GM23338 (cell line): ENCODE measurements around the gene TFAM. TPM values are rescaled to one million over a fixed set of nuclear protein-coding genes. Genes with fewer than 3 reads are reported as not detected.

ENCODE experiments used
- ATAC-seq: fragments of 200-7000 bp; cut with Tn5 transposase; 3 replicates; pipeline ENCODE4 v1.9.1; 2020
- DNase-seq: peaks from one replicate; pipeline ENCODE4 v3.0.0-alpha.2; 2015; ENCODE audit warnings: low spot score
- H2AFZ ChIP-seq: fragments of 200-600 bp; sonication (generic); 2 replicates; pipeline ENCODE4 v1.8.0; 2016; ENCODE audit warnings: antibody characterized with exemption, mild to moderate bottlenecking, moderate library complexity
- H3F3A ChIP-seq: fragments of 200-600 bp; sonication (generic); replicated peaks from 2 replicates; pipeline ENCODE4 v1.8.0; 2017; ENCODE audit warnings: antibody characterized with exemption, mixed run types, low read depth
- H3K27ac ChIP-seq: fragments of 200-600 bp; sonication (generic); 2 replicates; pipeline ENCODE4 v1.6.1; 2016; ENCODE audit warnings: low read depth
- H3K27me3 ChIP-seq: fragments of 200-600 bp; sonication (generic); 2 replicates; pipeline ENCODE4 v1.8.0; 2016; ENCODE audit warnings: mild to moderate bottlenecking, mixed run types, moderate library complexity; ENCODE audit not compliant: insufficient read depth
- H3K36me3 ChIP-seq: fragments of 200-600 bp; sonication (generic); 2 replicates; pipeline ENCODE4 v1.8.0; 2016; ENCODE audit warnings: mild to moderate bottlenecking; ENCODE audit not compliant: insufficient read depth
- H3K4me1 ChIP-seq: fragments of 200-600 bp; sonication (generic); 2 replicates; pipeline ENCODE4 v1.8.0; 2016; ENCODE audit warnings: mild to moderate bottlenecking, moderate library complexity; ENCODE audit not compliant: insufficient read depth
- H3K4me2 ChIP-seq: fragments of 200-600 bp; sonication (generic); 2 replicates; pipeline ENCODE4 v1.7.1; 2017; ENCODE audit warnings: mixed run types
- H3K4me3 ChIP-seq: fragments of 200-600 bp; sonication (generic); 2 replicates; pipeline ENCODE4 v1.6.1; 2016; ENCODE audit warnings: mixed run types
- H3K79me2 ChIP-seq: fragments of 200-600 bp; sonication (generic); replicated peaks from 2 replicates; pipeline ENCODE4 v1.8.0; 2017; ENCODE audit warnings: mild to moderate bottlenecking; ENCODE audit not compliant: insufficient read depth
- H3K9me2 ChIP-seq: fragments of 200-600 bp; sonication (generic); 2 replicates; pipeline ENCODE4 v1.8.0; 2017; ENCODE audit not compliant: insufficient read depth
- H4K20me1 ChIP-seq: fragments of 200-600 bp; sonication (generic); replicated peaks from 2 replicates; pipeline ENCODE4 v1.8.0; 2017; ENCODE audit warnings: mild to moderate bottlenecking; ENCODE audit not compliant: insufficient read depth
- H3K27ac Mint-ChIP-seq: 2 replicates; pipeline ENCODE4 v1.8.0; 2020; ENCODE audit warnings: inconsistent platforms, mild to moderate bottlenecking, moderate library complexity, mixed read lengths
- H3K27me3 Mint-ChIP-seq: 3 replicates; pipeline ENCODE4 v1.8.0; 2022; ENCODE audit warnings: low read depth, mild to moderate bottlenecking, moderate library complexity, mixed read lengths, inconsistent platforms; ENCODE audit not compliant: insufficient read depth, poor library complexity
- H3K36me3 Mint-ChIP-seq: 3 replicates; pipeline ENCODE4 v1.8.0; 2021; ENCODE audit warnings: low read depth, mild to moderate bottlenecking, inconsistent platforms, moderate library complexity, mixed read lengths
- H3K4me1 Mint-ChIP-seq: 3 replicates; pipeline ENCODE4 v1.8.0; 2020; ENCODE audit warnings: mild to moderate bottlenecking, inconsistent platforms, mixed read lengths
- H3K4me3 Mint-ChIP-seq: 3 replicates; pipeline ENCODE4 v1.8.0; 2021; ENCODE audit warnings: moderate library complexity, mild to moderate bottlenecking, inconsistent platforms, mixed read lengths
- H3K9me3 Mint-ChIP-seq: 3 replicates; pipeline ENCODE4 v1.8.0; 2020; ENCODE audit warnings: moderate library complexity, mild to moderate bottlenecking, inconsistent platforms, mixed read lengths
- CREB1 ChIP-seq: fragments of 250-450 bp; sonication (Bioruptor Pico); IDR thresholded peaks from 2 replicates; pipeline ENCODE4 v1.5.0; 2020; ENCODE audit warnings: low read depth, mild to moderate bottlenecking, moderate library complexity
- EZH2 ChIP-seq: fragments of 200-600 bp; sonication (generic); IDR thresholded peaks from one replicate; pipeline ENCODE4 v1.8.0; 2017; ENCODE audit warnings: antibody characterized with exemption, mild to moderate bottlenecking, low read depth; ENCODE audit not compliant: unreplicated experiment
- EZH2phosphoT487 ChIP-seq: fragments of 200-600 bp; sonication (generic); IDR thresholded peaks from one replicate; pipeline ENCODE4 v1.8.1; 2018; ENCODE audit warnings: antibody characterized with exemption; ENCODE audit not compliant: unreplicated experiment
- JUNB ChIP-seq: IDR thresholded peaks from one replicate; pipeline ENCODE4 v1.6.1; 2016; ENCODE audit warnings: antibody characterized with exemption; ENCODE audit not compliant: unreplicated experiment
- NANOG ChIP-seq: IDR thresholded peaks from 2 replicates; pipeline ENCODE4 v1.6.1; 2016; ENCODE audit warnings: antibody characterized with exemption, borderline replicate concordance
- POLR2AphosphoS5 ChIP-seq: IDR thresholded peaks from 2 replicates; pipeline ENCODE4 v1.6.1; 2016; ENCODE audit warnings: antibody characterized with exemption, low read depth
- STAT1 ChIP-seq: IDR thresholded peaks from one replicate; pipeline ENCODE4 v1.6.1; 2016; ENCODE audit warnings: antibody characterized with exemption; ENCODE audit not compliant: unreplicated experiment
- ZNF114 ChIP-seq: fragments of 250-450 bp; sonication (Bioruptor Pico); IDR thresholded peaks from 2 replicates; pipeline ENCODE4 v1.5.0; 2020; ENCODE audit warnings: mild to moderate bottlenecking, moderate library complexity
- ZNF331 ChIP-seq: fragments of 250-450 bp; sonication (Bioruptor Pico); IDR thresholded peaks from 2 replicates; pipeline ENCODE4 v1.5.0; 2020; ENCODE audit warnings: low read depth, mild to moderate bottlenecking, moderate library complexity
- polyA plus RNA-seq: library from polyadenylated mRNA; unstranded; fragments of >200 nt; fragmentation: Nextera tagmentation; extraction: Ambion mirVana; gene quantifications from 2 replicates; pipeline ENCODE4 v1.2.1, GENCODE V29; 2016
- total RNA-seq: library from RNA; depleted of rRNA; stranded (reverse); fragments of >200 nt; shearing (Covaris generic); gene quantifications from 2 replicates; pipeline ENCODE4 v1.2.3, GENCODE V29; 2014
- TF ChIP-seq, protein P1 (sequence below): fragments of 250-450 bp; sonication (Bioruptor Pico); IDR thresholded peaks from 2 replicates; pipeline ENCODE4 v1.5.0; 2020; ENCODE audit warnings: mild to moderate bottlenecking, moderate library complexity
- TF ChIP-seq, protein P2 (sequence below): IDR thresholded peaks from one replicate; pipeline ENCODE4 v1.6.1; 2018; ENCODE audit warnings: antibody characterized with exemption; ENCODE audit not compliant: unreplicated experiment
- TF ChIP-seq, protein P3 (sequence below), 2 experiments: fragments of 200-600 bp in 1 of 2; sonication (generic) in 1 of 2; conservative IDR thresholded peaks; 2 replicates each; pipeline versions ENCODE4 v1.5.1 to v1.6.1; 2016 to 2017; ENCODE audit warnings: antibody characterized with exemption in 2 of 2, low read depth in 2 of 2, mild to moderate bottlenecking in 2 of 2, moderate library complexity in 1 of 2
- TF ChIP-seq, protein P4 (sequence below): IDR thresholded peaks from 2 replicates; pipeline ENCODE4 v1.6.1; 2016; ENCODE audit warnings: antibody characterized with exemption

TFAM gene
- total and polyA plus RNA-seq, 2 experiments from 2014 or later, result 54.2 to 156 TPM

DNA sequence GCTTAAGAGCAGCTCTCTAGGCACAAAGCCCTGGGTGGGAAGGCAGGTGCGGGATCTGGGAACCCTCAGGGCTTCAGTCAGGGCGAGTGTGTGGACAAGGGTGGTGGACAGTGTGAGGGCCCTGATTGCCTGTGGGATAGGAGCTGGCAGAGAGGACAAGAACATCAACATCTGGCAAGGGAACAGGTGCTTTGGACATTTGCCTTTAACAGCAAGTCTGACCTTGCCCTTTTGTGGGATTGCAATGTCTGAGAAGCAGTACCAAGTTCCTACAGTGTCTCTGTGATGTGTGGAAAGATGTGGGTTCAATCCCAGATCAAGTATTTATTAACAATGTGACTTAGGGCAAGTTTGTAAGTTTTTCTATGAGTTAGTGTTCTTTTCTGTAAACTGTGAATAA lies 46.7 kb downstream of the TFAM start:
- Histone ChIP-seq H3K9me2 (0 out of 2 replicates have a peak, but pooled peaks cover 5% of the 10 kb centered on the region), H4K20me1 (no peaks in the 10 kb centered on the region), H3K27me3 (no peaks in the 10 kb centered on the region), H3F3A (no peaks in the 10 kb centered on the region), H2AFZ (no peak overlapping the region), H3K4me2 (no peak overlapping the region), H3K27ac (no peak overlapping the region), H3K36me3 (no peaks in the 10 kb centered on the region), H3K4me3 (no peak overlapping the region), H3K79me2 (no peaks in the 10 kb centered on the region), H3K4me1 (peaks cover 8% of the 10 kb centered on the region; the same call in 1 of the 2 replicates)
- Mint-ChIP-seq H3K4me1 (peaks cover 13% of the 10 kb centered on the region), H3K4me3 (no peak overlapping the region), H3K9me3 (peaks cover 4% of the 10 kb centered on the region), H3K27me3 (peaks cover 2% of the 10 kb centered on the region), H3K36me3 (peaks cover 4% of the 10 kb centered on the region; the same call in 2 of the 3 replicates), H3K27ac (no peak overlapping the region)
- DNase-seq (no peak), ATAC-seq (no peak)
- TF ChIP-seq, protein P1, sequence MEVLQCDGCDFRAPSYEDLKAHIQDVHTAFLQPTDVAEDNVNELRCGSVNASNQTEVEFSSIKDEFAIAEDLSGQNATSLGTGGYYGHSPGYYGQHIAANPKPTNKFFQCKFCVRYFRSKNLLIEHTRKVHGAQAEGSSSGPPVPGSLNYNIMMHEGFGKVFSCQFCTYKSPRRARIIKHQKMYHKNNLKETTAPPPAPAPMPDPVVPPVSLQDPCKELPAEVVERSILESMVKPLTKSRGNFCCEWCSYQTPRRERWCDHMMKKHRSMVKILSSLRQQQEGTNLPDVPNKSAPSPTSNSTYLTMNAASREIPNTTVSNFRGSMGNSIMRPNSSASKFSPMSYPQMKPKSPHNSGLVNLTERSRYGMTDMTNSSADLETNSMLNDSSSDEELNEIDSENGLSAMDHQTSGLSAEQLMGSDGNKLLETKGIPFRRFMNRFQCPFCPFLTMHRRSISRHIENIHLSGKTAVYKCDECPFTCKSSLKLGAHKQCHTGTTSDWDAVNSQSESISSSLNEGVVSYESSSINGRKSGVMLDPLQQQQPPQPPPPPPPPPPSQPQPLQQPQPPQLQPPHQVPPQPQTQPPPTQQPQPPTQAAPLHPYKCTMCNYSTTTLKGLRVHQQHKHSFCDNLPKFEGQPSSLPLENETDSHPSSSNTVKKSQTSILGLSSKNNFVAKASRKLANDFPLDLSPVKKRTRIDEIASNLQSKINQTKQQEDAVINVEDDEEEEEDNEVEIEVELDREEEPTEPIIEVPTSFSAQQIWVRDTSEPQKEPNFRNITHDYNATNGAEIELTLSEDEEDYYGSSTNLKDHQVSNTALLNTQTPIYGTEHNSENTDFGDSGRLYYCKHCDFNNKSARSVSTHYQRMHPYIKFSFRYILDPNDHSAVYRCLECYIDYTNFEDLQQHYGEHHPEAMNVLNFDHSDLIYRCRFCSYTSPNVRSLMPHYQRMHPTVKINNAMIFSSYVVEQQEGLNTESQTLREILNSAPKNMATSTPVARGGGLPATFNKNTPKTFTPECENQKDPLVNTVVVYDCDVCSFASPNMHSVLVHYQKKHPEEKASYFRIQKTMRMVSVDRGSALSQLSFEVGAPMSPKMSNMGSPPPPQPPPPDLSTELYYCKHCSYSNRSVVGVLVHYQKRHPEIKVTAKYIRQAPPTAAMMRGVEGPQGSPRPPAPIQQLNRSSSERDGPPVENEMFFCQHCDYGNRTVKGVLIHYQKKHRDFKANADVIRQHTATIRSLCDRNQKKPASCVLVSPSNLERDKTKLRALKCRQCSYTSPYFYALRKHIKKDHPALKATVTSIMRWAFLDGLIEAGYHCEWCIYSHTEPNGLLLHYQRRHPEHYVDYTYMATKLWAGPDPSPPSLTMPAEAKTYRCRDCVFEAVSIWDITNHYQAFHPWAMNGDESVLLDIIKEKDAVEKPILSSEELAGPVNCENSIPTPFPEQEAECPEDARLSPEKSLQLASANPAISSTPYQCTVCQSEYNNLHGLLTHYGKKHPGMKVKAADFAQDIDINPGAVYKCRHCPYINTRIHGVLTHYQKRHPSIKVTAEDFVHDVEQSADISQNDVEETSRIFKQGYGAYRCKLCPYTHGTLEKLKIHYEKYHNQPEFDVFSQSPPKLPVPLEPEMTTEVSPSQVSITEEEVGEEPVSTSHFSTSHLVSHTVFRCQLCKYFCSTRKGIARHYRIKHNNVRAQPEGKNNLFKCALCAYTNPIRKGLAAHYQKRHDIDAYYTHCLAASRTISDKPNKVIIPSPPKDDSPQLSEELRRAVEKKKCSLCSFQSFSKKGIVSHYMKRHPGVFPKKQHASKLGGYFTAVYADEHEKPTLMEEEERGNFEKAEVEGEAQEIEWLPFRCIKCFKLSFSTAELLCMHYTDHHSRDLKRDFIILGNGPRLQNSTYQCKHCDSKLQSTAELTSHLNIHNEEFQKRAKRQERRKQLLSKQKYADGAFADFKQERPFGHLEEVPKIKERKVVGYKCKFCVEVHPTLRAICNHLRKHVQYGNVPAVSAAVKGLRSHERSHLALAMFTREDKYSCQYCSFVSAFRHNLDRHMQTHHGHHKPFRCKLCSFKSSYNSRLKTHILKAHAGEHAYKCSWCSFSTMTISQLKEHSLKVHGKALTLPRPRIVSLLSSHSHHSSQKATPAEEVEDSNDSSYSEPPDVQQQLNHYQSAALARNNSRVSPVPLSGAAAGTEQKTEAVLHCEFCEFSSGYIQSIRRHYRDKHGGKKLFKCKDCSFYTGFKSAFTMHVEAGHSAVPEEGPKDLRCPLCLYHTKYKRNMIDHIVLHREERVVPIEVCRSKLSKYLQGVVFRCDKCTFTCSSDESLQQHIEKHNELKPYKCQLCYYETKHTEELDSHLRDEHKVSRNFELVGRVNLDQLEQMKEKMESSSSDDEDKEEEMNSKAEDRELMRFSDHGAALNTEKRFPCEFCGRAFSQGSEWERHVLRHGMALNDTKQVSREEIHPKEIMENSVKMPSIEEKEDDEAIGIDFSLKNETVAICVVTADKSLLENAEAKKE, result no peak
- TF ChIP-seq EZH2phosphoT487 (no peak), STAT1 (no peak), ZNF114 (no peak), CREB1 (CRISPR knock-in tag) (no peak), POLR2AphosphoS5 (no peak), NANOG (no peak), EZH2 (no peak), ZNF331 (CRISPR knock-in tag) (no peak), JUNB (no peak)
- TF ChIP-seq, protein P2, sequence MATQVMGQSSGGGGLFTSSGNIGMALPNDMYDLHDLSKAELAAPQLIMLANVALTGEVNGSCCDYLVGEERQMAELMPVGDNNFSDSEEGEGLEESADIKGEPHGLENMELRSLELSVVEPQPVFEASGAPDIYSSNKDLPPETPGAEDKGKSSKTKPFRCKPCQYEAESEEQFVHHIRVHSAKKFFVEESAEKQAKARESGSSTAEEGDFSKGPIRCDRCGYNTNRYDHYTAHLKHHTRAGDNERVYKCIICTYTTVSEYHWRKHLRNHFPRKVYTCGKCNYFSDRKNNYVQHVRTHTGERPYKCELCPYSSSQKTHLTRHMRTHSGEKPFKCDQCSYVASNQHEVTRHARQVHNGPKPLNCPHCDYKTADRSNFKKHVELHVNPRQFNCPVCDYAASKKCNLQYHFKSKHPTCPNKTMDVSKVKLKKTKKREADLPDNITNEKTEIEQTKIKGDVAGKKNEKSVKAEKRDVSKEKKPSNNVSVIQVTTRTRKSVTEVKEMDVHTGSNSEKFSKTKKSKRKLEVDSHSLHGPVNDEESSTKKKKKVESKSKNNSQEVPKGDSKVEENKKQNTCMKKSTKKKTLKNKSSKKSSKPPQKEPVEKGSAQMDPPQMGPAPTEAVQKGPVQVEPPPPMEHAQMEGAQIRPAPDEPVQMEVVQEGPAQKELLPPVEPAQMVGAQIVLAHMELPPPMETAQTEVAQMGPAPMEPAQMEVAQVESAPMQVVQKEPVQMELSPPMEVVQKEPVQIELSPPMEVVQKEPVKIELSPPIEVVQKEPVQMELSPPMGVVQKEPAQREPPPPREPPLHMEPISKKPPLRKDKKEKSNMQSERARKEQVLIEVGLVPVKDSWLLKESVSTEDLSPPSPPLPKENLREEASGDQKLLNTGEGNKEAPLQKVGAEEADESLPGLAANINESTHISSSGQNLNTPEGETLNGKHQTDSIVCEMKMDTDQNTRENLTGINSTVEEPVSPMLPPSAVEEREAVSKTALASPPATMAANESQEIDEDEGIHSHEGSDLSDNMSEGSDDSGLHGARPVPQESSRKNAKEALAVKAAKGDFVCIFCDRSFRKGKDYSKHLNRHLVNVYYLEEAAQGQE, result no peak
- TF ChIP-seq, protein P3, sequence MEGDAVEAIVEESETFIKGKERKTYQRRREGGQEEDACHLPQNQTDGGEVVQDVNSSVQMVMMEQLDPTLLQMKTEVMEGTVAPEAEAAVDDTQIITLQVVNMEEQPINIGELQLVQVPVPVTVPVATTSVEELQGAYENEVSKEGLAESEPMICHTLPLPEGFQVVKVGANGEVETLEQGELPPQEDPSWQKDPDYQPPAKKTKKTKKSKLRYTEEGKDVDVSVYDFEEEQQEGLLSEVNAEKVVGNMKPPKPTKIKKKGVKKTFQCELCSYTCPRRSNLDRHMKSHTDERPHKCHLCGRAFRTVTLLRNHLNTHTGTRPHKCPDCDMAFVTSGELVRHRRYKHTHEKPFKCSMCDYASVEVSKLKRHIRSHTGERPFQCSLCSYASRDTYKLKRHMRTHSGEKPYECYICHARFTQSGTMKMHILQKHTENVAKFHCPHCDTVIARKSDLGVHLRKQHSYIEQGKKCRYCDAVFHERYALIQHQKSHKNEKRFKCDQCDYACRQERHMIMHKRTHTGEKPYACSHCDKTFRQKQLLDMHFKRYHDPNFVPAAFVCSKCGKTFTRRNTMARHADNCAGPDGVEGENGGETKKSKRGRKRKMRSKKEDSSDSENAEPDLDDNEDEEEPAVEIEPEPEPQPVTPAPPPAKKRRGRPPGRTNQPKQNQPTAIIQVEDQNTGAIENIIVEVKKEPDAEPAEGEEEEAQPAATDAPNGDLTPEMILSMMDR (conservative IDR thresholded peaks at IDR 0.05; ENCODE audit: low read depth in 2 of 2), result no peak
- TF ChIP-seq, protein P4, sequence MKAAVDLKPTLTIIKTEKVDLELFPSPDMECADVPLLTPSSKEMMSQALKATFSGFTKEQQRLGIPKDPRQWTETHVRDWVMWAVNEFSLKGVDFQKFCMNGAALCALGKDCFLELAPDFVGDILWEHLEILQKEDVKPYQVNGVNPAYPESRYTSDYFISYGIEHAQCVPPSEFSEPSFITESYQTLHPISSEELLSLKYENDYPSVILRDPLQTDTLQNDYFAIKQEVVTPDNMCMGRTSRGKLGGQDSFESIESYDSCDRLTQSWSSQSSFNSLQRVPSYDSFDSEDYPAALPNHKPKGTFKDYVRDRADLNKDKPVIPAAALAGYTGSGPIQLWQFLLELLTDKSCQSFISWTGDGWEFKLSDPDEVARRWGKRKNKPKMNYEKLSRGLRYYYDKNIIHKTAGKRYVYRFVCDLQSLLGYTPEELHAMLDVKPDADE, result no peak
